Esophagus muscularis mucosa (tissue), 4 donors: ENCODE measurements around the gene LMAN2. TPM values are rescaled to one million over a fixed set of nuclear protein-coding genes. Genes with fewer than 3 reads are reported as not detected.

ENCODE experiments used
- DNase-seq: peaks from one replicate; pipeline ENCODE4 v3.0.0-alpha.2; 2017; ENCODE audit errors: extremely low spot score
- H3K27ac ChIP-seq, 4 donors: fragments of 200-600 bp; sonication (generic); replicated peaks in 1 of 4; 1 replicate in 3 of 4; 2 replicates in 1 of 4; pipeline ENCODE4 v1.5.1; 2016 to 2019; ENCODE audit warnings: mild to moderate bottlenecking in 1 of 4
- H3K27me3 ChIP-seq, 4 donors: fragments of 200-600 bp; sonication (generic); one replicate each; pipeline versions ENCODE4 v1.5.1 to v1.6.0; 2016 to 2019
- H3K36me3 ChIP-seq, 4 donors: fragments of 200-600 bp; sonication (generic); one replicate each; pipeline ENCODE4 v1.5.1; 2016 to 2019
- H3K4me1 ChIP-seq, 4 donors: fragments of 200-600 bp; sonication (generic); one replicate each; pipeline ENCODE4 v1.5.1; 2016 to 2019
- H3K4me3 ChIP-seq, 4 donors: fragments of 200-600 bp; sonication (generic); 1 replicate in 2 of 4; 2 replicates in 2 of 4; pipeline ENCODE4 v1.5.1; 2016 to 2019; ENCODE audit warnings: mild to moderate bottlenecking in 4 of 4, moderate library complexity in 1 of 4
- H3K9me3 ChIP-seq, 4 donors: fragments of 200-600 bp; sonication (generic); 1 replicate in 3 of 4; 2 replicates in 1 of 4; pipeline ENCODE4 v1.5.1; 2016 to 2019
- EP300 ChIP-seq: sonication (generic); formaldehyde crosslinking; IDR thresholded peaks from one replicate; pipeline ENCODE4 v1.6.1; 2017; ENCODE audit warnings: antibody characterized with exemption
- POLR2A ChIP-seq: fragments of 450-650 bp; IDR thresholded peaks from one replicate; pipeline ENCODE4 v1.6.1; 2017; ENCODE audit warnings: antibody characterized with exemption, moderate library complexity, mild to moderate bottlenecking, low read depth
- POLR2AphosphoS5 ChIP-seq, 2 donors: sonication (generic); formaldehyde crosslinking; IDR thresholded peaks; one replicate each; pipeline ENCODE4 v1.6.1; 2017; ENCODE audit warnings: antibody characterized with exemption in 2 of 2
- WGBS: methylation state at CpG from one replicate; pipeline ENCODE4 v1.1.5; 2018; 5-methylcytosine and 5-hydroxymethylcytosine counted together
- intact Hi-C: fragments of 100-400 bp; cut with DNase I; formaldehyde crosslinking; loops from one replicate; pipeline ENCODE4 v1.15.1; 2023
- total RNA-seq, 4 donors: library from RNA; depleted of rRNA; stranded (reverse); fragments of >200 nt; gene quantifications; one replicate each; pipeline versions ENCODE4 v1.1.0 to v1.2.1, GENCODE V29; 2016
- TF ChIP-seq, protein P1 (sequence below), 3 experiments: fragments of 200-600 bp in 2 of 3; fragments of 450-650 bp in 1 of 3; sonication (generic) in 2 of 3; IDR thresholded peaks; one replicate each; pipeline ENCODE4 v1.5.1; 2017 to 2019; ENCODE audit warnings: antibody characterized with exemption in 3 of 3, mild to moderate bottlenecking in 2 of 3, moderate library complexity in 1 of 3

LMAN2 gene
- total RNA-seq, 4 donors from 2014 or later: 95.1 to 168 (median 128) TPM

DNA sequence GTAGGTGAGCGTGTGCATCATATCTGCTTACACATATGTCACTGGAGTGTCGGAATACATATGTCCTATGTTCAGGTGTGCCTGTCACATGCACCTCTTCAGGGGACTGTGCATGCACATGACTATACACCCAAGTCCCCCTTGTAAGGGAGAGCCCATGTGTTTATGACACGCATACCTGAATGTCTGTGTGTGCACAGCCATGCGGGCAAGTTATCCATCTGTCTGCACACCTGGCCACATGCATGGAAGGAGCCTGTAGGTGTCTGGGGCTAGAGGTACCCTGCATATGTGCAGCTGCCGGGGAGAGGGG, 5.6 kb upstream of the LMAN2 start:
- Histone ChIP-seq H3K4me3 (no peak overlapping the region), H3K27ac (no peak overlapping the region), H3K36me3 (no peaks in the 10 kb centered on the region), H3K9me3 (no peaks in the 10 kb centered on the region), H3K27me3 (no peaks in the 10 kb centered on the region), H3K4me1 (peaks cover 9 to 22% (median 16%) of the 10 kb centered on the region in 4 donors)
- TF ChIP-seq POLR2A: no peak
- no peak for TF ChIP-seq EP300
- no peak for TF ChIP-seq POLR2AphosphoS5 (IDR thresholded peaks at IDR 0.05)
- TF ChIP-seq, protein P1, sequence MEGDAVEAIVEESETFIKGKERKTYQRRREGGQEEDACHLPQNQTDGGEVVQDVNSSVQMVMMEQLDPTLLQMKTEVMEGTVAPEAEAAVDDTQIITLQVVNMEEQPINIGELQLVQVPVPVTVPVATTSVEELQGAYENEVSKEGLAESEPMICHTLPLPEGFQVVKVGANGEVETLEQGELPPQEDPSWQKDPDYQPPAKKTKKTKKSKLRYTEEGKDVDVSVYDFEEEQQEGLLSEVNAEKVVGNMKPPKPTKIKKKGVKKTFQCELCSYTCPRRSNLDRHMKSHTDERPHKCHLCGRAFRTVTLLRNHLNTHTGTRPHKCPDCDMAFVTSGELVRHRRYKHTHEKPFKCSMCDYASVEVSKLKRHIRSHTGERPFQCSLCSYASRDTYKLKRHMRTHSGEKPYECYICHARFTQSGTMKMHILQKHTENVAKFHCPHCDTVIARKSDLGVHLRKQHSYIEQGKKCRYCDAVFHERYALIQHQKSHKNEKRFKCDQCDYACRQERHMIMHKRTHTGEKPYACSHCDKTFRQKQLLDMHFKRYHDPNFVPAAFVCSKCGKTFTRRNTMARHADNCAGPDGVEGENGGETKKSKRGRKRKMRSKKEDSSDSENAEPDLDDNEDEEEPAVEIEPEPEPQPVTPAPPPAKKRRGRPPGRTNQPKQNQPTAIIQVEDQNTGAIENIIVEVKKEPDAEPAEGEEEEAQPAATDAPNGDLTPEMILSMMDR (IDR thresholded peaks at IDR 0.05): no peak
- no peak for DNase-seq
- intact Hi-C loops: no loop called here
- 89% methylated on average over 4 of the region's 5 CpGs for whole genome bisulfite sequencing

DNA sequence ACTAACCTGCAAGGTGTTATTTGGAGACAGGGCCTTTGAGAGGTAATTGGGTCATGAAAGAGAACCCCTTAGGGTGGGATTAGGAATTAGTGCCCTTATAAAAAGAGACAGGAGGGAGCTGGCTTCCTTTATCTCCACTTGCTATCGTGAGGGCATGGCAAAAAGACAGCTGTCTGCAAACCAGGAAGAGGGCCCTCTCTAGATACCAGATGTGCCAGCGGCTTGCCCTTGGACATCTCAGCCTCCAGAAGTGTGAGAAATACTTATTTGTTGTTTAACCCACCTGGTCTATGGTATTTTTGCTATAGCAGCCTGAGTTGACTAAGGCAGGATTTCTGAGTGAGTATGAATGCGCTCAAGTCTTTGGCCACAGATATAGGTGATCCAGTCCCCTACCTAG, 5.3 kb upstream of the LMAN2 start:
- Histone ChIP-seq H3K27me3 (no peaks in the 10 kb centered on the region), H3K4me1 (peaks cover 8 to 23% (median 16%) of the 10 kb centered on the region in 4 donors), H3K27ac (no peak overlapping the region), H3K9me3 (no peaks in the 10 kb centered on the region), H3K36me3 (no peaks in the 10 kb centered on the region), H3K4me3 (no peak overlapping the region)
- 69% methylated on average over 3 of the region's 3 CpGs for whole genome bisulfite sequencing
- TF ChIP-seq POLR2A (no peak), EP300 (no peak), POLR2AphosphoS5 (IDR thresholded peaks at IDR 0.05) (no peak)
- TF ChIP-seq, protein P1 (IDR thresholded peaks at IDR 0.05): no peak
- intact Hi-C loops: no loop called here
- DNase-seq: no peak

DNA sequence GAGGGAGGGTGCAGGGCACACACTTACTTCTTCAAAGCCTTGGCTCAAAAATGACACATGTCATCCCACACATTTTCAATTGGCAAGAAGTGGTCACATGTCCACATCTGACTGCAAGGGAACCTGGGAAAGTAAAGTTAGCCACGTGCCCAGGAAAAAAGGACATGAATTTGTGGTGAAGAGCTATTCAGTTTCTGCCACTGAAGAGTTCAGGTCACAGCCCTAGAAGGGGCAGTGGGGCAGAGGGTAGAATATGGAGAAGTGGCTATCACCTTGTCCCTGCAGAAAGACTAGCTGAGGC, 4.3 kb upstream of the LMAN2 start:
- intact Hi-C loops: no loop called here
- Histone ChIP-seq H3K27me3 (no peaks in the 10 kb centered on the region), H3K4me3 (no peak overlapping the region), H3K9me3 (no peaks in the 10 kb centered on the region), H3K36me3 (no peaks in the 10 kb centered on the region), H3K4me1 (peaks cover 12 to 25% (median 18%) of the 10 kb centered on the region in 4 donors), H3K27ac (no peak overlapping the region)
- 12% methylated on average over 1 of the region's 1 CpG for WGBS
- TF ChIP-seq EP300: no peak
- no peak for TF ChIP-seq POLR2AphosphoS5 (IDR thresholded peaks at IDR 0.05)
- TF ChIP-seq, protein P1 (IDR thresholded peaks at IDR 0.05): no peak
- TF ChIP-seq POLR2A: no peak
- DNase-seq: no peak

DNA sequence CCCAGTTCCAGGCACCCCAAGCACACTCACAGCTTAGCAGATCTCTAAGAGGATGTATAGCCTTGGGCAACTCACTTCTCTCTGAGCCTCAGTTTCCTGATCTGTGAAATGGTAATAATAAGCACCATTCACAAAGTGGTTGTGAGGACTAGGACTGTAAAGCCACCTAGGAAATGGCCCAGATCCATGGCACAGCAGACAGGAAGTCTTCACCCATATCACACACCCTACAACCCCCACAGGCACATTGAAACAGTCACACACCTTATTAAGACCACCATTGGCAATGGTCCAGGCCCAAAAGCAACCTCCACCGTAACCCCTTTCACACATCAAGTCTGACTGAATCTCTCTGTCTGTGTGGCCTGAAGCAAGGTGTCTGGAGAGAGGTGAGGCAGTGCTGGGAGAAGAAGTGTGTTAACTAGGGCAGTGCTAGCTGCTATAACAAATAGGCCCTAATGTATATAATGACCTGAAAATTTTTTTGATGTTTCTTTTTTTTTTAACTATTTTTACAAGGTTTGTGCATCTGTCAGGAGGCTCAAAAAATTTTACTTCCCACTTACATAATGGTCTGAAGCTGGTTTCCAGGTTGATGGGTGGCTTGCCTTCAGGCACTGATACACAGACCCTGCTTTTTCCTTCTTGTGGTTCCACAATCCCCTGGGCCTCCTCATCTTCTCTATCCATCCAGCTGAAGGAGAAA, 3.8 kb upstream of the LMAN2 start:
- Histone ChIP-seq H3K4me1 (peaks cover 17 to 30% (median 23%) of the 10 kb centered on the region in 4 donors), H3K9me3 (no peaks in the 10 kb centered on the region), H3K27ac (no peak overlapping the region), H3K27me3 (no peaks in the 10 kb centered on the region), H3K36me3 (peaks cover 0 to under 1% (median 0%) of the 10 kb centered on the region in 4 donors), H3K4me3 (no peak overlapping the region)
- intact Hi-C loops: no loop called here
- TF ChIP-seq POLR2AphosphoS5 (IDR thresholded peaks at IDR 0.05) (no peak), POLR2A (no peak), EP300 (no peak)
- TF ChIP-seq, protein P1 (IDR thresholded peaks at IDR 0.05): no peak
- no peak for DNase-seq
- 79% methylated on average over 1 of the region's 1 CpG for WGBS

DNA sequence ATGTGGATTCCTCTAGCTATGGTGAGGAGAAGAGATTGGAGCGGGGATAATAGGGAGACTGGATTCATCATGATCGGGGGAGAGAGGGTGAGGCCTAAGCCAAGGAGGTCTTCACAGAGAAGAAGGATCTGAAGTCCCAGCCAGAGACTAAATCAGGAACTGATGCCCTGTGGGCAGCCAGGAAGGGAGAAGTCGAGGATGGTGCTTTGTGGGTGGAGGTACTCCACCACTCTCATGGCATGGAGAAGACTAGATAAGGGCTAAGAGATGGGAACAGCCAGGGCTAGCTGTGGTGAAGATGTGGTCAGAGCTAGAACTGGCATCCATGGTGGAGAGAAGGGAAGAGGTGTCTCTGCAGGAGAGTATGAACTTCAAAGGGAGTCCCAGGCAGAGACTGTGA, 3.2 kb upstream of the LMAN2 start:
- Histone ChIP-seq H3K27me3 (no peaks in the 10 kb centered on the region), H3K4me1 (peaks cover 23 to 36% (median 29%) of the 10 kb centered on the region in 4 donors), H3K36me3 (peaks cover 0 to 7% (median 3%) of the 10 kb centered on the region in 4 donors), H3K9me3 (no peaks in the 10 kb centered on the region), H3K4me3 (no peak overlapping the region), H3K27ac (no peak overlapping the region)
- intact Hi-C loops: loop anchor here (5.0 kb wide), 1 partner anchor 37 kb away; no protein-coding TSS in a partner anchor
- 63% methylated on average over 3 of the region's 3 CpGs for WGBS
- DNase-seq: no peak
- TF ChIP-seq EP300 (no peak), POLR2A (no peak), POLR2AphosphoS5 (IDR thresholded peaks at IDR 0.05) (no peak)
